NCI-H2171 (cell line): ENCODE data around the gene SPATA45.

Experiments
- DNase-seq: peaks from one replicate; lab custom pipeline; 2025; lab: John Stamatoyannopoulos, UW

The SPATA45 gene

GRCh38 chr1:212780759-212781158, 66.7 kb downstream of the SPATA45 start:
- no peak for DNase-seq
